A549 (cell line): ENCODE results near the gene MLST8. TPM values are rescaled to one million over a fixed set of nuclear protein-coding genes. Genes with fewer than 3 reads are reported as not detected.

ENCODE experiments used
- ATAC-seq, 2 experiments: fragments of 200-7000 bp in 1 of 2; fragments of >200 bp in 1 of 2; cut with Nextera tagmentation in 1 of 2; cut with Tn5 transposase in 1 of 2; 3 replicates each; pipeline versions ENCODE4 v1.8.0 to v1.9.1; 2018 to 2020; ENCODE audit warnings: mild to moderate bottlenecking in 1 of 2, moderate library complexity in 1 of 2
- CTCF ChIA-PET: fragments of 300-600 bp; sonication (Branson Sonifier 250); formaldehyde crosslinking; extraction: SDS; loops from one replicate; lab custom pipeline; 2021; ENCODE audit warnings: antibody characterized with exemption, inconsistent platforms; lab: Yijun Ruan, JAX
- POLR2A ChIA-PET: fragments of 350-600 bp; formaldehyde crosslinking; extraction: SDS; loops from one replicate; lab custom pipeline; 2021; ENCODE audit warnings: antibody characterized with exemption, inconsistent platforms; lab: Yijun Ruan, JAX
- DNase-seq, 2 experiments: peaks; one replicate each; pipeline versions ENCODE4 v3.0.0 to v3.0.0-alpha.2; 2011 to 2016; ENCODE audit warnings: low read depth in 1 of 2, low spot score in 1 of 2
- FAIRE-seq: peaks from 2 replicates; lab custom pipeline; 2011; peaks lifted over from hg19 to GRCh38; lab: Jason Lieb, UNC
- H3K27ac ChIP-seq, 2 experiments: fragments of >200 bp; sonication (Bioruptor Twin); formaldehyde crosslinking; 3 replicates each; pipeline ENCODE4 v1.5.1; 2016 to 2017
- H3K4me1 ChIP-seq: fragments of >200 bp; sonication (Bioruptor Twin); formaldehyde crosslinking; 3 replicates; pipeline ENCODE4 v1.6.1; 2016
- H3K4me2 ChIP-seq: fragments of >200 bp; sonication (Bioruptor Twin); formaldehyde crosslinking; 3 replicates; pipeline ENCODE4 v1.6.1; 2016
- H3K4me3 ChIP-seq: fragments of >200 bp; sonication (Bioruptor Twin); formaldehyde crosslinking; 3 replicates; pipeline ENCODE4 v1.5.1; 2016
- H3K9me3 ChIP-seq: fragments of >200 bp; sonication (Bioruptor Twin); formaldehyde crosslinking; 3 replicates; pipeline ENCODE4 v1.6.1; 2016
- CBX2 ChIP-seq: fragments of 200-600 bp; sonication (generic); IDR thresholded peaks from 2 replicates; pipeline ENCODE4 v1.6.1; 2016; ENCODE audit warnings: low read depth, mild to moderate bottlenecking, borderline replicate concordance
- CBX8 ChIP-seq: fragments of 200-600 bp; sonication (generic); IDR thresholded peaks from 2 replicates; pipeline ENCODE4 v1.6.1; 2016
- EHF ChIP-seq: fragments of 250-450 bp; sonication (Bioruptor Pico); IDR thresholded peaks from 2 replicates; pipeline ENCODE4 v1.5.0; 2020; ENCODE audit warnings: mild to moderate bottlenecking
- EHMT2 ChIP-seq: fragments of 200-600 bp; sonication (generic); IDR thresholded peaks from 2 replicates; pipeline ENCODE4 v1.6.1; 2016; ENCODE audit warnings: antibody characterized with exemption, low read depth, mild to moderate bottlenecking, moderate library complexity
- EP300 ChIP-seq, 2 experiments: fragments of >200 bp; sonication (Bioruptor Twin); formaldehyde crosslinking; IDR thresholded peaks; 2 replicates in 1 of 2; 3 replicates in 1 of 2; pipeline ENCODE4 v1.6.1; 2016 to 2017
- HDAC2 ChIP-seq: fragments of 200-600 bp; sonication (generic); IDR thresholded peaks from 2 replicates; pipeline ENCODE4 v1.6.1; 2016
- HEYL ChIP-seq: fragments of 250-450 bp; sonication (Bioruptor Pico); IDR thresholded peaks from 2 replicates; pipeline ENCODE4 v1.8.0; 2021; ENCODE audit warnings: mild to moderate bottlenecking, moderate library complexity
- HOXA7 ChIP-seq: fragments of 250-450 bp; sonication (Bioruptor Pico); IDR thresholded peaks from 2 replicates; pipeline ENCODE4 v1.5.0; 2020; ENCODE audit warnings: mild to moderate bottlenecking, moderate library complexity
- HOXB13 ChIP-seq: fragments of 250-450 bp; sonication (Bioruptor Pico); IDR thresholded peaks from 2 replicates; pipeline ENCODE4 v1.5.0; 2020; ENCODE audit warnings: low read depth, mild to moderate bottlenecking, moderate library complexity
- JUN ChIP-seq, 2 experiments: fragments of >200 bp; sonication (Bioruptor Twin); formaldehyde crosslinking; IDR thresholded peaks; 2 replicates in 1 of 2; 3 replicates in 1 of 2; pipeline ENCODE4 v1.6.1; 2016 to 2017
- JUNB ChIP-seq: fragments of >200 bp; sonication (Bioruptor Twin); formaldehyde crosslinking; IDR thresholded peaks from 2 replicates; pipeline ENCODE4 v1.6.1; 2016
- MAFK ChIP-seq: fragments of 450-650 bp; IDR thresholded peaks from 2 replicates; pipeline ENCODE4 v1.6.1; 2014; ENCODE audit not compliant: partially characterized antibody
- MAZ ChIP-seq: fragments of 150-350 bp; IDR thresholded peaks from 2 replicates; pipeline ENCODE4 v1.6.1; 2014; ENCODE audit warnings: antibody characterized with exemption, low read depth, low read length, borderline replicate concordance
- MYC ChIP-seq: IDR thresholded peaks from 2 replicates; pipeline ENCODE4 v1.6.1; 2012; ENCODE audit warnings: mild to moderate bottlenecking, inconsistent platforms, low read length, improper control_type of control experiment, borderline replicate concordance
- PHF8 ChIP-seq: fragments of 200-600 bp; sonication (generic); IDR thresholded peaks from 2 replicates; pipeline ENCODE4 v1.6.1; 2016; ENCODE audit warnings: low read depth, mild to moderate bottlenecking, antibody characterized with exemption, moderate library complexity, borderline replicate concordance
- RCOR1 ChIP-seq: fragments of 150-350 bp; IDR thresholded peaks from 2 replicates; pipeline ENCODE4 v1.6.1; 2014; ENCODE audit warnings: antibody characterized with exemption, low read length, low read depth
- RNF2 ChIP-seq: fragments of 200-600 bp; sonication (generic); IDR thresholded peaks from 2 replicates; pipeline ENCODE4 v1.6.1; 2016; ENCODE audit warnings: low read depth, mild to moderate bottlenecking, antibody characterized with exemption, moderate library complexity, borderline replicate concordance
- SREBF2 ChIP-seq: fragments of 450-650 bp; IDR thresholded peaks from 2 replicates; pipeline ENCODE4 v1.6.1; 2014; ENCODE audit warnings: mild to moderate bottlenecking, moderate library complexity
- TP53 ChIP-seq: fragments of 250-450 bp; sonication (Bioruptor Pico); IDR thresholded peaks from 2 replicates; pipeline ENCODE4 v1.5.0; 2021; ENCODE audit warnings: mild to moderate bottlenecking, moderate library complexity
- ZFP36 ChIP-seq: fragments of 450-650 bp; IDR thresholded peaks from 2 replicates; pipeline ENCODE4 v1.6.1; 2014; ENCODE audit warnings: borderline replicate concordance; ENCODE audit not compliant: partially characterized antibody
- ZSCAN20 ChIP-seq: fragments of 250-450 bp; sonication (Bioruptor Pico); IDR thresholded peaks from 2 replicates; pipeline ENCODE4 v1.8.0; 2022; ENCODE audit warnings: mild to moderate bottlenecking, moderate library complexity
- WGBS: methylation state at CpG from one replicate; pipeline ENCODE4 v1.1.6; 2017; ENCODE audit errors: missing lambda C conversion rate; 5-methylcytosine and 5-hydroxymethylcytosine counted together
- polyA plus RNA-seq, 4 experiments: library from polyadenylated mRNA; depleted of rRNA in 3 of 4; stranded (reverse); fragments of >200 nt; fragmentation: RNase III in 1 of 4; extraction: RNeasy Plus Mini Kit Qiagen cat#74134 plus additional on column Dnase treatment in 1 of 4; gene quantifications; 2 replicates in 3 of 4; 3 replicates in 1 of 4; pipeline ENCODE4 v1.2.3, GENCODE V29; 2011 to 2017
- TF ChIP-seq, protein P1 (sequence below): fragments of >200 bp; sonication (Bioruptor Twin); formaldehyde crosslinking; IDR thresholded peaks from 3 replicates; pipeline ENCODE4 v1.5.1; 2016
- TF ChIP-seq, protein P2 (sequence below): fragments of >200 bp; sonication (Bioruptor Twin); formaldehyde crosslinking; IDR thresholded peaks from 2 replicates; pipeline ENCODE4 v1.6.1; 2016
- TF ChIP-seq, protein P3 (sequence below): fragments of 200-600 bp; sonication (generic); IDR thresholded peaks from 2 replicates; pipeline ENCODE4 v1.6.1; 2016; ENCODE audit warnings: antibody characterized with exemption, mild to moderate bottlenecking, moderate library complexity
- TF ChIP-seq, protein P4 (sequence below): fragments of 450-650 bp; IDR thresholded peaks from 2 replicates; pipeline ENCODE4 v1.6.1; 2014; ENCODE audit warnings: antibody characterized with exemption

Gene MLST8
- polyA plus RNA-seq, 2 of the 4 experiments (the other 2 are of a cell fraction) = 46.8 to 53.9 TPM

DNA sequence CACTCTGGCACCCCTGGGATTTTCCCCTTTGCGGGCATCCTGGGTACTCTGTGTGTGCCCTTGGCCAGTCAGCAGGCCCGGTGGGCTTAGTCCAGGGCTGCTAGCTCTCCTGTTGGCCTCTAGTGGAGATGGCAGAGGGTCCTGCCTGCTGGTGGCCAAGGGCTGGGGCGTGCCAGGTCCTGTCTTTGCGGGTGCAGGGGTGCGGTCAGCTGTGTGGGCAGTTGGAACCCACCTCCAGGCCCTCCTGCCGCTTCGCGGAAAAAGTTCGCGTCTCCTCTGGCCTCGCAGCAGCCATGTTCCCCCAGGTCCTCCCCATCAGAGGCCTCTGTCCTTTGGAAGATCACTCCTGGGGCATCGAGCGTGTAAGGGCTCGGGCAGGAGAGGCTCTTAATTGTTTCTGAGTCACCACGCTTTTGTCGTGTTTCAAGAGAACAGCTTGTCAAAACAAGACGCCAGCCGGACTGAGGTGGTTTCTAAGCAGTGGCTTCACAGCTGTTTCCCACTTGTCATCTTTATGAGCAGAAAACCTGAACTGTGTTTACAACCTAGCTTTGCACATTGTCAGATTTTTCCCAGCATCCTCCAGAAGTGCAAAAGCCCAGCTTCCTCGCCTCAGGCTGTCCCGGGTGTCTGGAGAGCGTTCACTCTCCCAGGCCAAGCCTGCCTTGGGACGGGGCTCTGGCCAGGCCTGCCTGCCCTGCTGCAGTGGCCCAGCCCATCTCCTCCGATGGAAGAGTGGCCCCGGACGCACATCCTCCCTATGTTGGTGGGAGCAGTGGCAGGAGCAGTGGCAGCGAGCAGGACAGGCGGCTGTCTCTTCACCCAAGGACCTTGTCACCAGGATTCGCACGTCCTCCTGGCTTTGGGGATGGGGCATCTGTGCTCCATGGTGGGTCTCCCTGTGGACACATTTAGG is 26.0 kb downstream of the MLST8 start:
- FAIRE-seq = no peak
- H3K4me1 ChIP-seq = peaks cover 8% of the 10 kb centered on the region; the same call in 2 of the 3 replicates
- no peak overlapping the region for H3K4me3 ChIP-seq
- H3K9me3 ChIP-seq = no peaks in the 10 kb centered on the region
- no peak for DNase-seq
- no peak for TF ChIP-seq CBX2
- TF ChIP-seq, protein P1, sequence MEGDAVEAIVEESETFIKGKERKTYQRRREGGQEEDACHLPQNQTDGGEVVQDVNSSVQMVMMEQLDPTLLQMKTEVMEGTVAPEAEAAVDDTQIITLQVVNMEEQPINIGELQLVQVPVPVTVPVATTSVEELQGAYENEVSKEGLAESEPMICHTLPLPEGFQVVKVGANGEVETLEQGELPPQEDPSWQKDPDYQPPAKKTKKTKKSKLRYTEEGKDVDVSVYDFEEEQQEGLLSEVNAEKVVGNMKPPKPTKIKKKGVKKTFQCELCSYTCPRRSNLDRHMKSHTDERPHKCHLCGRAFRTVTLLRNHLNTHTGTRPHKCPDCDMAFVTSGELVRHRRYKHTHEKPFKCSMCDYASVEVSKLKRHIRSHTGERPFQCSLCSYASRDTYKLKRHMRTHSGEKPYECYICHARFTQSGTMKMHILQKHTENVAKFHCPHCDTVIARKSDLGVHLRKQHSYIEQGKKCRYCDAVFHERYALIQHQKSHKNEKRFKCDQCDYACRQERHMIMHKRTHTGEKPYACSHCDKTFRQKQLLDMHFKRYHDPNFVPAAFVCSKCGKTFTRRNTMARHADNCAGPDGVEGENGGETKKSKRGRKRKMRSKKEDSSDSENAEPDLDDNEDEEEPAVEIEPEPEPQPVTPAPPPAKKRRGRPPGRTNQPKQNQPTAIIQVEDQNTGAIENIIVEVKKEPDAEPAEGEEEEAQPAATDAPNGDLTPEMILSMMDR = no peak
- TF ChIP-seq JUN (IDR thresholded peaks at IDR 0.05) = no peak
- no peak for TF ChIP-seq MYC
- no peak for TF ChIP-seq HDAC2
- no peak for TF ChIP-seq JUNB
- TF ChIP-seq HOXA7 (CRISPR knock-in tag) = no peak
- no peak for TF ChIP-seq MAZ
- TF ChIP-seq SREBF2 = no peak
- no peak for TF ChIP-seq ZFP36
- no peak for TF ChIP-seq EHF (CRISPR knock-in tag)
- no peak for TF ChIP-seq RNF2
- no peak for TF ChIP-seq HOXB13 (CRISPR knock-in tag)
- no peak for TF ChIP-seq EP300 (IDR thresholded peaks at IDR 0.05)
- no peak for TF ChIP-seq ZSCAN20
- no peak for TF ChIP-seq PHF8
- TF ChIP-seq, protein P2, sequence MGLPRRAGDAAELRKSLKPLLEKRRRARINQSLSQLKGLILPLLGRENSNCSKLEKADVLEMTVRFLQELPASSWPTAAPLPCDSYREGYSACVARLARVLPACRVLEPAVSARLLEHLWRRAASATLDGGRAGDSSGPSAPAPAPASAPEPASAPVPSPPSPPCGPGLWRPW = no peak
- no peak for TF ChIP-seq CBX8
- TF ChIP-seq EHMT2 = no peak
- ATAC-seq = no peak
- ChIA-PET POLR2A (no interaction called here), CTCF (interaction anchor here (1.0 to 2.9 kb wide), 3 partner anchors 20 to 37 kb away, joined by 4 to 9 read pairs (median 7); partner anchors contain the start of gene ECI1)
- no peak overlapping the region for H3K27ac ChIP-seq
- WGBS = 89% methylated on average over 19 of the region's 29 CpGs
- no peak overlapping the region for H3K4me2 ChIP-seq

GRCh38 chr16:2232094-2232990 is 27.1 kb downstream of the MLST8 start:
- Histone ChIP-seq H3K4me2 (no peak overlapping the region), H3K9me3 (no peaks in the 10 kb centered on the region)
- 90% methylated on average over 26 of the region's 41 CpGs for WGBS
- POLR2A ChIA-PET = interaction anchor here (1.0 kb wide), 1 partner anchor 19 kb away, joined by 5 read pairs; the partner anchor contains the start of gene ECI1
- TF ChIP-seq HEYL (CRISPR knock-in tag) (no peak), TP53 (no peak), RCOR1 (no peak), SREBF2 (no peak), MAFK (no peak), EHMT2 (no peak), JUNB (no peak)
- TF ChIP-seq, protein P3, sequence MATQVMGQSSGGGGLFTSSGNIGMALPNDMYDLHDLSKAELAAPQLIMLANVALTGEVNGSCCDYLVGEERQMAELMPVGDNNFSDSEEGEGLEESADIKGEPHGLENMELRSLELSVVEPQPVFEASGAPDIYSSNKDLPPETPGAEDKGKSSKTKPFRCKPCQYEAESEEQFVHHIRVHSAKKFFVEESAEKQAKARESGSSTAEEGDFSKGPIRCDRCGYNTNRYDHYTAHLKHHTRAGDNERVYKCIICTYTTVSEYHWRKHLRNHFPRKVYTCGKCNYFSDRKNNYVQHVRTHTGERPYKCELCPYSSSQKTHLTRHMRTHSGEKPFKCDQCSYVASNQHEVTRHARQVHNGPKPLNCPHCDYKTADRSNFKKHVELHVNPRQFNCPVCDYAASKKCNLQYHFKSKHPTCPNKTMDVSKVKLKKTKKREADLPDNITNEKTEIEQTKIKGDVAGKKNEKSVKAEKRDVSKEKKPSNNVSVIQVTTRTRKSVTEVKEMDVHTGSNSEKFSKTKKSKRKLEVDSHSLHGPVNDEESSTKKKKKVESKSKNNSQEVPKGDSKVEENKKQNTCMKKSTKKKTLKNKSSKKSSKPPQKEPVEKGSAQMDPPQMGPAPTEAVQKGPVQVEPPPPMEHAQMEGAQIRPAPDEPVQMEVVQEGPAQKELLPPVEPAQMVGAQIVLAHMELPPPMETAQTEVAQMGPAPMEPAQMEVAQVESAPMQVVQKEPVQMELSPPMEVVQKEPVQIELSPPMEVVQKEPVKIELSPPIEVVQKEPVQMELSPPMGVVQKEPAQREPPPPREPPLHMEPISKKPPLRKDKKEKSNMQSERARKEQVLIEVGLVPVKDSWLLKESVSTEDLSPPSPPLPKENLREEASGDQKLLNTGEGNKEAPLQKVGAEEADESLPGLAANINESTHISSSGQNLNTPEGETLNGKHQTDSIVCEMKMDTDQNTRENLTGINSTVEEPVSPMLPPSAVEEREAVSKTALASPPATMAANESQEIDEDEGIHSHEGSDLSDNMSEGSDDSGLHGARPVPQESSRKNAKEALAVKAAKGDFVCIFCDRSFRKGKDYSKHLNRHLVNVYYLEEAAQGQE = no peak
- TF ChIP-seq, protein P4, sequence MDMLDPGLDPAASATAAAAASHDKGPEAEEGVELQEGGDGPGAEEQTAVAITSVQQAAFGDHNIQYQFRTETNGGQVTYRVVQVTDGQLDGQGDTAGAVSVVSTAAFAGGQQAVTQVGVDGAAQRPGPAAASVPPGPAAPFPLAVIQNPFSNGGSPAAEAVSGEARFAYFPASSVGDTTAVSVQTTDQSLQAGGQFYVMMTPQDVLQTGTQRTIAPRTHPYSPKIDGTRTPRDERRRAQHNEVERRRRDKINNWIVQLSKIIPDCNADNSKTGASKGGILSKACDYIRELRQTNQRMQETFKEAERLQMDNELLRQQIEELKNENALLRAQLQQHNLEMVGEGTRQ = no peak
- TF ChIP-seq, all 56 proteins: peak for 0
- CTCF ChIA-PET = interaction anchor here (0.6 to 2.9 kb wide), 6 partner anchors 16 to 269 kb away, joined by 3 to 9 read pairs (median 4); partner anchors contain the start of gene ECI1
- Histone ChIP-seq H3K27ac (no peak overlapping the region), H3K4me1 (no peaks in the 10 kb centered on the region), H3K4me3 (no peak overlapping the region)
- DNase-seq (no peak), ATAC-seq (no peak), FAIRE-seq (no peak)
